Measurements from ENCODE around the gene HOXA6.

Gene HOXA6

DNA sequence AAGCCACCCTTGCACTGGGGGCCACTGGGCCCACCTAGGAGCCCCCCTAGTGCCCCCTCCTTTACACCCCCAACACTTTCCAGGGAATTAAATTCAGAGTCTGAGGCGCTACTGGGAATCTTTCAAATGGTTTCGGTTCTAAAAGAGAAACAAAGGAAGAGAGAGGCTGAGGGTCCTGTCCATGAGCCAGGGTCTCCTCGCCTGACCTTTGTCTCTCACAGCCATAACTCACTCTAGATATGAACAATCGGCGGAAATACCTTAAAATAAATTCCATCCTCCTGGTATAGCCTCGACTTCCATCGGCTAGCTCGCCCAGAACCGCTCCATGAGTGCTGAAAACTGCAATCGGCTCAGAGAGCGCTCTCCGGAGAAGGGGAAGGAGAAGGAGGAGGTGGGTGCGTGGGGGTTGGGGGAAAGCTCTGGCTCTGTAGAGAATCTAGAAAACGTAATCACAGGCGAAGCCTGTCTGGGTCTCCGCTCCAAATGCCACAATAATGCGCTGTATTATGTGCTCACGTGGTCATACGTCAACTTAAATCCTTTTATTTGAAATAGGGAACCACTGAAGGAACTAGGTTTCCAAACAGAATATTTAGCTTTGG, 29.6 kb downstream of the HOXA6 start:
- H3K4me3 ChIP-seq (ENCODE audit: low read length) = no peak overlapping the region
- H3K9ac ChIP-seq (ENCODE audit: low read length) = peak overlapping the region; percentile 50
- peaks cover 45% of the 10 kb centered on the region for H3K4me1 ChIP-seq (ENCODE audit: control insufficient read depth, insufficient read depth, low read length)
- H3K27me3 ChIP-seq (ENCODE audit: control insufficient read depth, insufficient read depth, low read length) = no peaks in the 10 kb centered on the region
- H3K9me3 ChIP-seq (ENCODE audit: control insufficient read depth, low read length) = no peaks in the 10 kb centered on the region
- H3K36me3 ChIP-seq (ENCODE audit: control insufficient read depth, insufficient read depth, low read length) = no peaks in the 10 kb centered on the region

- Histone ChIP-seq H3K4me3 (ENCODE audit: low read length) (peak overlapping the region; percentile 57), H3K9me3 (ENCODE audit: control insufficient read depth, low read length) (no peaks in the 10 kb centered on the region), H3K9ac (ENCODE audit: low read length) (peak overlapping the region; percentile 95), H3K36me3 (ENCODE audit: control insufficient read depth, insufficient read depth, low read length) (no peaks in the 10 kb centered on the region), H3K27me3 (ENCODE audit: control insufficient read depth, insufficient read depth, low read length) (no peaks in the 10 kb centered on the region), H3K4me1 (ENCODE audit: control insufficient read depth, insufficient read depth, low read length) (peaks cover 47% of the 10 kb centered on the region)
These were observed 30.4 kb downstream of the HOXA6 start for GRCh38 chr7:27116962-27117886.

DNA sequence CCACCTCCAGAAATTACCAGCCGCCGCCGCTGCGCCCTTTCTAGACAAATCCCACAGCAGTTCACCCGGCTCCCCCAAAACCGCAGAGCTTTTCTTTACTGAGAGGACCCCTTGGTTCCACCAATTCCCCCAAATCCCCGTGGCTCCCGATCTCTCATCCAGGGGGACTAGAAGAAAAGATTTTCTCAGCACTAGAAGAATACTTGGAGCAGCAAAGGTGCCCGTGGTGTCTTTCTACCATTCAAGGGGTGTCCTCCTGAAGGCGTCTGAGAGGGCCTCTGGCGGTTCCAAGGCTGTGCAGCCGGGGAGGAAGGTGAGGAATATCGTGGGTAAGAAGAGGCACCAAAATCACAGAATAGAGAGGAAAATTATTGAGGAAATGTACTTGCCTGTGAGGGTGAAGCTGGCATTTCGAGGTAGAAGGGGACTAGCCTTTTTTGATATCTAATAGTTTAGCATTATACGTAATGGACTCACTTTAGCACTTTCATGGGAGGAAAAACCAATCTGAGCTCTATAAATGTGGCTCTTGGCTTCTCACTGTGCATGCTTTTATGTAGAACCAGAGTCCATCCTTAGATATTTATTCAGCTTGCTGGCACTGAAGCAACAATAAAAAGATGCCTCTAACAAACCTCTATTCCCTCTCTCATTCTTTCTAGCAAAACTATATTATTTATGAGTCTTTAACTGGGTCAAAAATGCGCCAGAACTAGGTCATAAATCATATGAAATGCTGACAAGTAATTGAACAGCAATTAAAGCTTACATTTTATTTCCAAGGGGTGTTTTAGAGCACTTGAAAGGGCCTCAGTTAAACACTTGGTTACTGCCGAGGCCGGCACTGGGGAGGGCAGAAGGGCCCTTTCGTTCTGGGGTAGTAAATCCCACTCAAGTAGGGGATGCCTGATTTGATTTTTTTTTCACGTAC, 31.3 kb downstream of the HOXA6 start:
- H3K27me3 ChIP-seq (ENCODE audit: control insufficient read depth, insufficient read depth, low read length) = no peaks in the 10 kb centered on the region
- H3K9ac ChIP-seq (ENCODE audit: low read length) = peak overlapping the region; percentile 95
- no peaks in the 10 kb centered on the region for H3K36me3 ChIP-seq (ENCODE audit: control insufficient read depth, insufficient read depth, low read length)
- H3K9me3 ChIP-seq (ENCODE audit: control insufficient read depth, low read length) = no peaks in the 10 kb centered on the region
- H3K4me1 ChIP-seq (ENCODE audit: control insufficient read depth, insufficient read depth, low read length) = peaks cover 50% of the 10 kb centered on the region
- H3K4me3 ChIP-seq (ENCODE audit: low read length) = peak overlapping the region; percentile 57

DNA sequence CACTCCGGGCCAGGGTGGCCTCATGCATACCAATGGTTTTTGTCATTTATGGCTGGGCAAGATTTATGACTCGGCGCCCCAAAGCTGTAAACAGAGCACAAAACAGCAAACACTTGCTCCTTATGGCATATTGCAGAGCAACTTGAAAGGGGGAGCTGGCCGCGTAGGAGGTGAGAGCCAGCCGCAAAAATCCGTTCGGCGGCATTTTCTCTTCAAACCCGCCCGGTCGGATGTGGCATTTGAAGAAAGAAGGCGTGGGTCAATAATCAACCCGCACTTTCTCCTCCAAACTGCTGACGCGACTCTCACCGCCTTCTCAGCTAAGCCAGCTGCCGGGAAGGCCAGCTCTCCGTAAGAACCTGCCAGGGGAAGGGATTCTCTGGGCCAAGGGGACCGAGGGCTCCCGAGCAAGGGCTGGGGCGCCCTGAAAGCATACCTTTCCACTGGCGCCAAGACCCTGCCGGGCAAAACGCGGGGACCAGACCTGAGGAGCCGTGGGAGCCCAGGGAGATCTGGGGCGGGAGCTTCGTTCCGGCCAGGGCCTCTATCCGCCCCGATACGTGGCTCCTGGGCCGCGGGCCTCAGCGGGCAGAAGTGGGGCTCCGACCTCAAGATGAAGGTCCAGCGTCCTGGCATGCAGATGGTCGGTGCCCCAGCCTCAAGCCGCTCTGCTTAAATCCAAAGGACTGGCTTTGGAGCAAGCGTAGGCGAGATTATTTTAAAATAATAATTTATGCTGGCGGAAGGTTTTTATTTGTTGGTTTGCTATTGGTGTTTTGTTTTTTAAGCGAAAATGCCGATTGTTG, 32.1 kb downstream of the HOXA6 start:
- H3K9ac ChIP-seq (ENCODE audit: low read length) = peak overlapping the region; percentile 95
- H3K27me3 ChIP-seq (ENCODE audit: control insufficient read depth, insufficient read depth, low read length) = no peaks in the 10 kb centered on the region
- peaks cover 50% of the 10 kb centered on the region for H3K4me1 ChIP-seq (ENCODE audit: control insufficient read depth, insufficient read depth, low read length)
- no peaks in the 10 kb centered on the region for H3K9me3 ChIP-seq (ENCODE audit: control insufficient read depth, low read length)
- no peaks in the 10 kb centered on the region for H3K36me3 ChIP-seq (ENCODE audit: control insufficient read depth, insufficient read depth, low read length)
- H3K4me3 ChIP-seq (ENCODE audit: low read length) = peak overlapping the region; percentile 57

GRCh38 chr7:27114881-27115220, 32.7 kb downstream of the HOXA6 start:
- H3K27me3 ChIP-seq (ENCODE audit: control insufficient read depth, insufficient read depth, low read length) = no peaks in the 10 kb centered on the region
- no peaks in the 10 kb centered on the region for H3K36me3 ChIP-seq (ENCODE audit: control insufficient read depth, insufficient read depth, low read length)
- peaks cover 50% of the 10 kb centered on the region for H3K4me1 ChIP-seq (ENCODE audit: control insufficient read depth, insufficient read depth, low read length)
- peak overlapping the region; percentile 57 for H3K4me3 ChIP-seq (ENCODE audit: low read length)
- H3K9ac ChIP-seq (ENCODE audit: low read length) = peak overlapping the region; percentile 95
- no peaks in the 10 kb centered on the region for H3K9me3 ChIP-seq (ENCODE audit: control insufficient read depth, low read length)

- Histone ChIP-seq H3K9me3 (ENCODE audit: control insufficient read depth, low read length) (no peaks in the 10 kb centered on the region), H3K36me3 (ENCODE audit: control insufficient read depth, insufficient read depth, low read length) (no peaks in the 10 kb centered on the region), H3K4me3 (ENCODE audit: low read length) (peak overlapping the region; percentile 65), H3K9ac (ENCODE audit: low read length) (peak overlapping the region; percentile 80), H3K27me3 (ENCODE audit: control insufficient read depth, insufficient read depth, low read length) (no peaks in the 10 kb centered on the region), H3K4me1 (ENCODE audit: control insufficient read depth, insufficient read depth, low read length) (peaks cover 51% of the 10 kb centered on the region)
These were observed 33.4 kb downstream of the HOXA6 start for GRCh38 chr7:27113991-27114769.

DNA sequence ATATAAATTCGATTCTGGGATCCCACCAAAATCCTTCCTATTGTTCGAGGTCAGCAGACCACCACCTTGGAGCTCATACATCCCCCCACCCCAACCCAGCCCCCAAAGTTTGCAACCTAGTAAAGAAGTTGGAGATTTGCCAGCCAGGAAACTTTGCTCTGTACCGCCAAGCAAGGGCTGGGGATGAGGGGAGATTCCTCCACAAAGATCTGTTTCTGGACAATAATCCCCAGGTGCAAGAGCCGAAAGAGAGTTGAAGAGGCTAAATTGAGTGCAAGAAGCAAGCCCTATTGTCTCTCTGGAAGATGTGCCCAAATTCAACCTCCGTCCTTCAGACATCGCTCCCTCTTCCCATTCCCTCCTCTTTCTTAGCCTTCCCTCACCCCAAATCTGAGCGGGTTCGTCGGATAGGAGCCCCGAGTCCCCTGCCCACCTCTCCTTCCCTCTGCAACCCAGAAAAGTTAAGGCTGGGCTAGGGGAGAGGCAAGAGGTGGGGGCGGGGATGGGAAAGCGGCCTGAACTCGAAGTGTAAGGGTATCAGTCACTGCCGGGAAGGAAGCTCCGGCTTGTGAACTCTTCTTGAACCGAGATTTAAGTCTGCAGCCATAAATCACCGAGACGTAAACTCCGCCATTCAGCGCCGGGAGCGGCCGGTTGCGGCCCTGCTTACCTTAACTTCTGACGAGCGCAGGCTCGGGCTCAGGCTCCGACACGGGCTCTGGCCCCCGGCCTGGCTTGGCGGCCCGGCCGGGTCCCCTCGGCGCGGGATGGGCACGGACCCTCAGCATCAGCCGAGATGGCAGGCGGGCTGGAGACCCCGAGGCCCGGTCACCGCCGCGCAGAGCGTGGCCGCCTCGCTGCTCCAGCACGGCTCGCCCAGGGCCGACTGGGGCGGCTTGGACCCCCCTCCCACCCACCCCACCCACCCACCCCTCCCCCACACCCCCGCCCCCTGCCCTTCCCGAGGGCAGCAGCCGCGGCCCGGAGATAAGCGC, 34.3 kb downstream of the HOXA6 start:
- Histone ChIP-seq H3K4me3 (ENCODE audit: low read length) (peak overlapping the region; percentile 51), H3K9ac (ENCODE audit: low read length) (peak overlapping the region; percentile 83), H3K4me1 (ENCODE audit: control insufficient read depth, insufficient read depth, low read length) (peaks cover 60% of the 10 kb centered on the region), H3K36me3 (ENCODE audit: control insufficient read depth, insufficient read depth, low read length) (no peaks in the 10 kb centered on the region), H3K27me3 (ENCODE audit: control insufficient read depth, insufficient read depth, low read length) (no peaks in the 10 kb centered on the region), H3K9me3 (ENCODE audit: control insufficient read depth, low read length) (no peaks in the 10 kb centered on the region)

DNA sequence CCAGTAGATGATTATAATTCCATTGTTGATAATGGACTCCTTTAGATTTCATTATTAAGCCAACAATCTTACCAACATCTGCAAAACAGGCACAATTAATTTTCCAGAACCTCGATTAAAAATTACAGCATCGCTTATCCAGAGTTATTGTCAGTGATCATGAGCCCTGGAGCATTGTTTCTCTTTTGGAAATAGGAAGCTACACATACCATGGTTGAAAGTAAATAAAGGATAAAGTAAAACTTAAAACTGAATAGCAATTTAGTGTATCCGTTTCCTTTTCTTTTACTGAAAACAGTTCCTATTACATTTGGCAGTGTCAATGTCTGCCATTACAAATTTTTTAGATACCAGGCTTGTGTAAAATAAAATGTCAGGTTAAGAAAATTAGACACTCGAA, 35.2 kb downstream of the HOXA6 start:
- Histone ChIP-seq H3K4me3 (ENCODE audit: low read length) (peak overlapping the region; percentile 15), H3K9ac (ENCODE audit: low read length) (peak overlapping the region; percentile 19), H3K27me3 (ENCODE audit: control insufficient read depth, insufficient read depth, low read length) (no peaks in the 10 kb centered on the region), H3K4me1 (ENCODE audit: control insufficient read depth, insufficient read depth, low read length) (peaks cover 60% of the 10 kb centered on the region), H3K9me3 (ENCODE audit: control insufficient read depth, low read length) (no peaks in the 10 kb centered on the region), H3K36me3 (ENCODE audit: control insufficient read depth, insufficient read depth, low read length) (no peaks in the 10 kb centered on the region)

DNA sequence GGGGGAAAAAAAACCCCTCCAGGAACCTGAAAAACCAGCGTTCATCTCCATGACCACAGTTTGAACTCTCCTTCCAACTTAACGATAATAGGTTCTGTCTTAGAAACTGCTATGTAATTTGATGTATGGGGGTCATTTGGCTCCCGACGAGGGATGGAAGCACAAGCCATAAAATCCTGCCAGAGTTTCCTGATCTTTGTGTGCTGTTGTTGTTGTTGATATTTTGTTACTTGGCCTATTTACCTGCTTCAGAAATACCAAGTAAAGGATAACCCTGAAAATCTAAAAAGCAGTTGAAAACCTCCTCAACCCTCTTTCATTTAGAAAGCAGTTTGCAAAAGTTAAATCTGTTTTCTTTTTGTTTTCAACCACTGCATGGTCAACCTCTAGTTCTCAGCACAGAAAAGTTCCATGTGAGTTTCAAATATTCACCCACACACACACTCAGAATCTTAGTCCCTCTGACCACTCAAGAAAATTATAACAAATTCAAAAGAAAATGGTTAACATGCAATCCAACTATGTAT, 35.8 kb downstream of the HOXA6 start:
- Histone ChIP-seq H3K9me3 (ENCODE audit: control insufficient read depth, low read length) (no peaks in the 10 kb centered on the region), H3K36me3 (ENCODE audit: control insufficient read depth, insufficient read depth, low read length) (no peaks in the 10 kb centered on the region), H3K4me1 (ENCODE audit: control insufficient read depth, insufficient read depth, low read length) (peaks cover 55% of the 10 kb centered on the region), H3K27me3 (ENCODE audit: control insufficient read depth, insufficient read depth, low read length) (no peaks in the 10 kb centered on the region), H3K4me3 (ENCODE audit: low read length) (no peak overlapping the region), H3K9ac (ENCODE audit: low read length) (peak overlapping the region; percentile 71)
